NB4 (cell line): Measurements from ENCODE around the gene SMYD3.
"Not testable (repeated sequence)": the region's sequence is repeated elsewhere in the genome, so short reads cannot be mapped to it uniquely, and the experiment has no call there.

Source experiments
- DNase-seq: peaks from one replicate; pipeline ENCODE4 v3.0.0; 2010; ENCODE audit warnings: low read depth
- H3K4me3 ChIP-seq: one replicate; pipeline ENCODE4 v1.5.1; 2011; ENCODE audit warnings: mild to moderate bottlenecking, low read depth, low read length, moderate library complexity
- CTCF ChIP-seq: IDR thresholded peaks from one replicate; pipeline ENCODE4 v1.5.1; 2012; ENCODE audit warnings: low read depth, low read length
- MYC ChIP-seq: IDR thresholded peaks from 2 replicates; pipeline ENCODE4 v1.6.1; 2011; ENCODE audit warnings: low read depth, low read length
- POLR2A ChIP-seq: IDR thresholded peaks from 2 replicates; pipeline ENCODE4 v1.6.1; 2011; ENCODE audit warnings: mild to moderate bottlenecking; ENCODE audit not compliant: insufficient read length; ENCODE audit errors: extremely low read depth
- TF ChIP-seq, protein P1 (sequence below): IDR thresholded peaks from 2 replicates; pipeline ENCODE4 v1.6.1; 2011; ENCODE audit warnings: low read depth, low read length

Gene SMYD3

DNA sequence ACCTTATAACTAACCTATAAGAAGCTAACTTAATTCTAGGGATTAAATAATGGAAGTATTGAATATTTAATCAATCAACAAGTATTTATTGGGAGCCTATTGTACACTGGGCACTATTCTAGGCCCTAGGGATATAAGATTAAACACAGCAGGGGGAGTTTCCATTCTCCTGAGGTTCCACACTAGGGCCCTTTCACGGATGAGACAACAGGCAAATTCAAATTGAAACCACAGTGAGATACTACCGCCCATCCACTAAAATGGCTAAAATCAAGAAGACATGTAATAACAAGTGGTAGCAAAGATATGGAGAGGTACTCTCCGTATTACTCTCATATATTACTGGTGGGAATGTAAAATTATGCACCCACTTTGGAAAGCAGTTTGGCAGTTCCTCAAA, 677.9 kb downstream of the SMYD3 start:
- DNase-seq, result no peak
- TF ChIP-seq CTCF (no peak), MYC (no peak), POLR2A (no peak)
- TF ChIP-seq, protein P1, sequence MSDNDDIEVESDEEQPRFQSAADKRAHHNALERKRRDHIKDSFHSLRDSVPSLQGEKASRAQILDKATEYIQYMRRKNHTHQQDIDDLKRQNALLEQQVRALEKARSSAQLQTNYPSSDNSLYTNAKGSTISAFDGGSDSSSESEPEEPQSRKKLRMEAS, result no peak
- H3K4me3 ChIP-seq, result no peak overlapping the region

DNA sequence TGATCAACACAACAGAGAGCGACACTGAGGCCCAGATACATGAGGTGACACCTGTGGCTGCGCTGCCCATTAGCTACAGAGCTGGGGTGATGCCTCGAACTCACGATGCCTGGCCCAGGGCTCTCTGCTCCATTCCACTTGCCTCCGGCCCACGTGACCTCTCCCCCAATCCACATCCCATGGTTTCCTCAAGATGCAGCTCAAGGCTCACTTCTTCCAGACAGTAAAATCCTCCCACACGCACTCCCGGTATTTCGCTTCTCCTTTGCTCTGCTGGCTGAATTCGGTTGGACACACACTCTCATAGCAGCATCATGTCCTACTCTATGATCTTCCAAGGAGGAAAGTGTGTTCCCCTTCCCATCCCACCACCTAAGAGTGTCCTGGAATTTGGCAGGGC, 679.8 kb downstream of the SMYD3 start:
- DNase-seq, result no peak
- TF ChIP-seq MYC (no peak), POLR2A (no peak), CTCF (no peak)
- TF ChIP-seq, protein P1, result no peak
- H3K4me3 ChIP-seq, result no peak overlapping the region

GRCh38 chr1:245825128-245825901, 681.8 kb downstream of the SMYD3 start:
- no peak overlapping the region for H3K4me3 ChIP-seq
- TF ChIP-seq CTCF, result no peak
- TF ChIP-seq POLR2A, result no peak
- TF ChIP-seq MYC, result no peak
- TF ChIP-seq, protein P1, result no peak
- peak; percentile 4 for DNase-seq

- DNase-seq, result no peak
- TF ChIP-seq, protein P1, result no peak
- TF ChIP-seq POLR2A (no peak), CTCF (no peak), MYC (no peak)
- H3K4me3 ChIP-seq, result no peak overlapping the region
Measured at GRCh38 chr1:245823408-245824147, 683.5 kb downstream of the SMYD3 start.

DNA sequence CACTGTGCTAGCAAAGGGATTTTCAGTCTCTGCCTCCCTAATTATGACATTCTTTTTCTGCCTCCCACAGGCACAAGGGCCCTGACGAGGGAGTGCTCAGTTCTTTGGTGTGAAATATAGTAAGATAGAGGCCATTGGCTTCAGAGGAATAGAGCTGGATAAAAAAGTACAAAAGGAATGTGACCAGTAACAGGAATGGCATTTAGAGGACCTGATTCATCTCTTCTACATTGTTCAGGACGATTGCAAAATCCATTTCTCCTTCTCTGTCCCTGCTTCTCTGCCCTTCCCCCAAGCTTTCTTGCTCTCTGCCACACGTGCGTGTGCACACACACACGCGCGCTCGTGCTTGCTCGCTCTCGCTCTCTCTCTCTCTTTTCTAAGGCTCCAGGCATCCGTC, 684.1 kb downstream of the SMYD3 start:
- DNase-seq, result peak; percentile 21
- TF ChIP-seq POLR2A, result no peak
- no peak for TF ChIP-seq CTCF
- TF ChIP-seq, protein P1, result no peak
- no peak for TF ChIP-seq MYC

GRCh38 chr1:245818363-245818762, 688.7 kb downstream of the SMYD3 start:
- DNase-seq, H3K4me3 ChIP-seq: not testable (repeated sequence)

More for the DNA sequence above, 684.1 kb downstream of the SMYD3 start:
- H3K4me3 ChIP-seq, result no peak overlapping the region

DNA sequence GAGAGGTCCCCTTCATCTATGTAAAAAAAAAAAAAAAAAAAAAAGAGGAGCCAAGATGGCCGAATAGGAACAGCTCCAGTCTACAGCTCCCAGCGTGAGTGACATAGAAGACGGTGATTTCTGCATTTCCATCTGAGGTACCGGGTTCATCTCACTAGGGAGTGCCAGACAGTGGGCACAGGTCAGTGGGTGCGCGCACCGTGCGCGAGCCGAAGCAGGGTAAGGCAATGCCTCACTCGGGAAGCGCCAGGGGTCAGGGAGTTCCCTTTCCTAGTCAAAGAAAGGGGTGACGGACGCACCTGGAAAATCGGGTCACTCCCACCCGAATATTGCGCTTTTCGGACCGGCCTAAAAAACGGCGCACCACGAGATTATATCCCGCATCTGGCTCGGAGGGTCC, 690.6 kb downstream of the SMYD3 start:
- not testable (repeated sequence) for H3K4me3 ChIP-seq, DNase-seq
